HL-60 (cell line): Measurements from ENCODE around the gene SMCO4.

Source experiments
- DNase-seq, 2 experiments: peaks; one replicate each; pipeline ENCODE4 v3.0.0-alpha.2; 2010 to 2020; ENCODE audit warnings: low read depth in 1 of 2, low spot score in 1 of 2
- H3K27ac ChIP-seq: fragments of 250-450 bp; sonication (Bioruptor Pico); replicated peaks from 2 replicates; pipeline ENCODE4 v1.5.1; 2020; ENCODE audit warnings: mild to moderate bottlenecking, moderate library complexity
- H3K27me3 ChIP-seq: fragments of 250-450 bp; sonication (Bioruptor Pico); 2 replicates; pipeline ENCODE4 v1.5.1; 2021; ENCODE audit warnings: mild to moderate bottlenecking, moderate library complexity; ENCODE audit not compliant: insufficient read depth, poor library complexity, severe bottlenecking
- H3K4me3 ChIP-seq: replicated peaks from 2 replicates; pipeline ENCODE4 v1.5.1; 2011; ENCODE audit warnings: mild to moderate bottlenecking, control low read depth, low read length; ENCODE audit not compliant: insufficient read depth
- GABPA ChIP-seq: IDR thresholded peaks from 2 replicates; pipeline ENCODE4 v1.6.1; 2012; ENCODE audit warnings: low read depth
- POLR2AphosphoS5 ChIP-seq: IDR thresholded peaks from 2 replicates; pipeline ENCODE4 v1.6.1; 2012; ENCODE audit warnings: low read depth
- SPI1 ChIP-seq: IDR thresholded peaks from 2 replicates; pipeline ENCODE4 v1.6.1; 2012; ENCODE audit warnings: low read depth, mild to moderate bottlenecking, borderline replicate concordance
- TF ChIP-seq, protein P1 (sequence below): IDR thresholded peaks from 2 replicates; pipeline ENCODE4 v1.6.1; 2012; ENCODE audit warnings: low read depth; ENCODE audit not compliant: insufficient replicate concordance
- TF ChIP-seq, protein P2 (sequence below): IDR thresholded peaks from one replicate; pipeline ENCODE4 v1.5.1; 2011; ENCODE audit warnings: low read length, control low read depth, inconsistent platforms; ENCODE audit not compliant: insufficient read depth

The SMCO4 gene

DNA sequence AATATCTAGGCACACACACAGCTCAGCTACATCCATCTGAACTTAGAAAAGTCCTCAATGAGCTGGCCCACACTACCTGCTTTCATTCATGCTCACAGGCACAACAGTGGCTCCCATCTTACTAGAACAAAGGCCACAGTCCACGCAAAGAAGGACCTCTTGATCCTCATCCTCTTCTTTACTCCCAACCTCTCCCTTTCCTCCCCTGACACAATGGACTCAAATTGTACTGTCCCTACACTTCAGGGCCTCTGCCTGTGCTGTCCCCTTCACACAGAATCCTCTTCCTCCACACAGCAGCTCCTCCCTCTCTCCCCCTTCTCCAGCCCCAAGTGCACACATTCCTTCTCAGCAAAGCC, 12.7 kb downstream of the SMCO4 start:
- Histone ChIP-seq H3K27me3 (no peaks in the 10 kb centered on the region), H3K4me3 (no peak overlapping the region), H3K27ac (no peak overlapping the region)
- TF ChIP-seq, protein P1, sequence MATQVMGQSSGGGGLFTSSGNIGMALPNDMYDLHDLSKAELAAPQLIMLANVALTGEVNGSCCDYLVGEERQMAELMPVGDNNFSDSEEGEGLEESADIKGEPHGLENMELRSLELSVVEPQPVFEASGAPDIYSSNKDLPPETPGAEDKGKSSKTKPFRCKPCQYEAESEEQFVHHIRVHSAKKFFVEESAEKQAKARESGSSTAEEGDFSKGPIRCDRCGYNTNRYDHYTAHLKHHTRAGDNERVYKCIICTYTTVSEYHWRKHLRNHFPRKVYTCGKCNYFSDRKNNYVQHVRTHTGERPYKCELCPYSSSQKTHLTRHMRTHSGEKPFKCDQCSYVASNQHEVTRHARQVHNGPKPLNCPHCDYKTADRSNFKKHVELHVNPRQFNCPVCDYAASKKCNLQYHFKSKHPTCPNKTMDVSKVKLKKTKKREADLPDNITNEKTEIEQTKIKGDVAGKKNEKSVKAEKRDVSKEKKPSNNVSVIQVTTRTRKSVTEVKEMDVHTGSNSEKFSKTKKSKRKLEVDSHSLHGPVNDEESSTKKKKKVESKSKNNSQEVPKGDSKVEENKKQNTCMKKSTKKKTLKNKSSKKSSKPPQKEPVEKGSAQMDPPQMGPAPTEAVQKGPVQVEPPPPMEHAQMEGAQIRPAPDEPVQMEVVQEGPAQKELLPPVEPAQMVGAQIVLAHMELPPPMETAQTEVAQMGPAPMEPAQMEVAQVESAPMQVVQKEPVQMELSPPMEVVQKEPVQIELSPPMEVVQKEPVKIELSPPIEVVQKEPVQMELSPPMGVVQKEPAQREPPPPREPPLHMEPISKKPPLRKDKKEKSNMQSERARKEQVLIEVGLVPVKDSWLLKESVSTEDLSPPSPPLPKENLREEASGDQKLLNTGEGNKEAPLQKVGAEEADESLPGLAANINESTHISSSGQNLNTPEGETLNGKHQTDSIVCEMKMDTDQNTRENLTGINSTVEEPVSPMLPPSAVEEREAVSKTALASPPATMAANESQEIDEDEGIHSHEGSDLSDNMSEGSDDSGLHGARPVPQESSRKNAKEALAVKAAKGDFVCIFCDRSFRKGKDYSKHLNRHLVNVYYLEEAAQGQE: no peak
- TF ChIP-seq, protein P2, sequence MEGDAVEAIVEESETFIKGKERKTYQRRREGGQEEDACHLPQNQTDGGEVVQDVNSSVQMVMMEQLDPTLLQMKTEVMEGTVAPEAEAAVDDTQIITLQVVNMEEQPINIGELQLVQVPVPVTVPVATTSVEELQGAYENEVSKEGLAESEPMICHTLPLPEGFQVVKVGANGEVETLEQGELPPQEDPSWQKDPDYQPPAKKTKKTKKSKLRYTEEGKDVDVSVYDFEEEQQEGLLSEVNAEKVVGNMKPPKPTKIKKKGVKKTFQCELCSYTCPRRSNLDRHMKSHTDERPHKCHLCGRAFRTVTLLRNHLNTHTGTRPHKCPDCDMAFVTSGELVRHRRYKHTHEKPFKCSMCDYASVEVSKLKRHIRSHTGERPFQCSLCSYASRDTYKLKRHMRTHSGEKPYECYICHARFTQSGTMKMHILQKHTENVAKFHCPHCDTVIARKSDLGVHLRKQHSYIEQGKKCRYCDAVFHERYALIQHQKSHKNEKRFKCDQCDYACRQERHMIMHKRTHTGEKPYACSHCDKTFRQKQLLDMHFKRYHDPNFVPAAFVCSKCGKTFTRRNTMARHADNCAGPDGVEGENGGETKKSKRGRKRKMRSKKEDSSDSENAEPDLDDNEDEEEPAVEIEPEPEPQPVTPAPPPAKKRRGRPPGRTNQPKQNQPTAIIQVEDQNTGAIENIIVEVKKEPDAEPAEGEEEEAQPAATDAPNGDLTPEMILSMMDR: no peak
- TF ChIP-seq GABPA: no peak
- no peak for TF ChIP-seq SPI1
- no peak for TF ChIP-seq POLR2AphosphoS5
- DNase-seq: no peak

GRCh38 chr11:93529707-93530467, 13.3 kb downstream of the SMCO4 start:
- no peak overlapping the region for H3K4me3 ChIP-seq
- DNase-seq: no peak
- H3K27ac ChIP-seq: no peak overlapping the region

DNA sequence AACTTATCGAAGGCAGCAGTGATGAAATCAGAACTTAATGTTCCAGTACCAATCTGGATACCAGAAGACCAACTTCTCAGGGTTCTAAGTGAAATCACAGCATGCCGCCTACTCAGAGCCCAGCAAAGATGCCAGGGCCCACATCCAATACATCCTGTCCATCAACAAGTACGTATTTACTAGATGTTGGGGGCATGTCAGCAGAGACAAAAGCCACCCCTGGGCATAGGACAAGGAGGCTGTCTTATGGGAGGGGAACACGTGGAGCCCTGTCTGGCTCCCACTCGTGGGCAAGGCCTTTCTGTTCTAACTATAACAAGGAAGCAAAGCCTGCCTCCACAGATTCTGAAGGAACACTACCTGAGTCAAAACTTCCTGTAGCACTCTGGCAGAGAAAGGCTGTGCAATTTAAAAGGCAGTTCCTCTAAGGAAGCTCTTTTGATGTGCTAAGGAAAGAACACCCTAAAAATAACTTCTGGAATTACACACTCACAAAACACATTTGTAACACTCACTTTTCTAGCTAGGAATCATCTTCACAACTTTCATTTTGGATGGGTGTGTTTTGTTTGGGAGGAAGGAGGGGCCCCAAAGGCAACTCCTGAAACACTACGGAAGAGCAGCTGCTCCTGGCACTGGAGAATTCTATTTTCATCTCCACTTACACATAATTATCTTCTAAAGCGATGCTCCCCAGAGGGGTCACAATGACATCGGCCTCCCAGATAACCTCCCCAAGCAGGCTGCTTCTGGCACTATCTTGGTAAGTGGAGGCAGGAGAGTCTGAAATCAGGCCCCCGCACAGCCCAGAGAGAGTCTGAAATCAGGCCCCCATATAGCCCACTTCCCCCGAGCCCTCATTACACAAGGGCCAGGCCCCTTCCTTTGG, 14.2 kb downstream of the SMCO4 start:
- no peak for TF ChIP-seq SPI1
- no peak for TF ChIP-seq POLR2AphosphoS5
- TF ChIP-seq GABPA: no peak
- TF ChIP-seq, protein P1: no peak
- TF ChIP-seq, protein P2: no peak
- H3K4me3 ChIP-seq: no peak overlapping the region
- no peak overlapping the region for H3K27ac ChIP-seq
- no peak for DNase-seq
- no peaks in the 10 kb centered on the region for H3K27me3 ChIP-seq

More at GRCh38 chr11:93529707-93530467, 13.3 kb downstream of the SMCO4 start:
- no peaks in the 10 kb centered on the region for H3K27me3 ChIP-seq
- TF ChIP-seq, protein P1: no peak
- TF ChIP-seq GABPA: no peak
- no peak for TF ChIP-seq POLR2AphosphoS5
- no peak for TF ChIP-seq SPI1
- TF ChIP-seq, protein P2: no peak
